GM21717 (cell line): Measurements from ENCODE around the gene FAM83F.

Experiments used
- ATAC-seq: cut with Tn5 transposase; IDR thresholded peaks from one replicate; pipeline ENCODE4 v1.9.1; 2021; ENCODE audit warnings: mild to moderate bottlenecking, moderate library complexity; ENCODE audit not compliant: unreplicated experiment

FAM83F gene

GRCh38 chr22:40056154-40056553 is 61.4 kb downstream of the FAM83F start:
- ATAC-seq, result no peak

- ATAC-seq, result no peak
These were observed 61.8 kb downstream of the FAM83F start for GRCh38 chr22:40056559-40056958.

GRCh38 chr22:40057652-40058051 is 62.9 kb downstream of the FAM83F start:
- ATAC-seq, result no peak

GRCh38 chr22:40058265-40058664 is 63.5 kb downstream of the FAM83F start:
- ATAC-seq, result no peak

- ATAC-seq, result no peak
These were observed 71.2 kb downstream of the FAM83F start for GRCh38 chr22:40065981-40066380.

GRCh38 chr22:40067639-40068038 is 72.9 kb downstream of the FAM83F start:
- ATAC-seq, result no peak

- no peak for ATAC-seq
These were observed 75.9 kb downstream of the FAM83F start for GRCh38 chr22:40070701-40071100.

GRCh38 chr22:40071720-40072119 is 77.0 kb downstream of the FAM83F start:
- ATAC-seq, result no peak

GRCh38 chr22:40076702-40077645 is 82.2 kb downstream of the FAM83F start:
- ATAC-seq, result no peak

- no peak for ATAC-seq
These were observed 82.9 kb downstream of the FAM83F start for GRCh38 chr22:40077646-40078016.

GRCh38 chr22:40081662-40082061 is 86.9 kb downstream of the FAM83F start:
- ATAC-seq, result no peak

- ATAC-seq, result no peak
These were observed 87.4 kb downstream of the FAM83F start for GRCh38 chr22:40082184-40082583.

GRCh38 chr22:40083794-40084193 is 89.0 kb downstream of the FAM83F start:
- ATAC-seq, result no peak

GRCh38 chr22:40084246-40084645 is 89.5 kb downstream of the FAM83F start:
- no peak for ATAC-seq

GRCh38 chr22:40088818-40089217 is 94.1 kb downstream of the FAM83F start:
- ATAC-seq, result no peak
